ENCODE measurements around the gene INSC. TPM values are rescaled to one million over a fixed set of nuclear protein-coding genes. Genes with fewer than 3 reads are reported as not detected.

INSC gene
- total and polyA plus RNA-seq, 2 of the 13 experiments (the other 11 are each of a cell fraction or from before 2014, with no cell fraction given) = 0.09 TPM; not detected in 1

DNA sequence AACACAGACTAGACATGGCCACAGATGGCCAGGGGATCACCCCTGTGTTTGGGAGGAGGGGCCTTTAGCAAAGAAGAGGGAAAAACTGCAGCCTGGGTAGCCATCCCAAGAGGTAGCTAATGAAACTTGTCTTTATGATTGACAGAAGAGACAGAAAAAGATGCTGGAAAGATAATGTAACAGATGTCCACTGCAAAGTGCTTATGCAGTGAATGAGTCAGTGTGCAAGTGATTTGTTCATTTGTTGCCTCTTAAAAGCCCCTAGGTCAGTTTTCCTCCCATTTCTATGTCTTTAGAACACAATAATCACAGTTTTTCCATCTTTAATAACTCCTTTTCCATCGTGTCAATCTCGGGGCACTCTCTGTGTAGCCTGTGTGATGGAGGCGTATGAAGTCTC lies 57.2 kb downstream of the INSC start (continued):
- TF ChIP-seq, protein P1, sequence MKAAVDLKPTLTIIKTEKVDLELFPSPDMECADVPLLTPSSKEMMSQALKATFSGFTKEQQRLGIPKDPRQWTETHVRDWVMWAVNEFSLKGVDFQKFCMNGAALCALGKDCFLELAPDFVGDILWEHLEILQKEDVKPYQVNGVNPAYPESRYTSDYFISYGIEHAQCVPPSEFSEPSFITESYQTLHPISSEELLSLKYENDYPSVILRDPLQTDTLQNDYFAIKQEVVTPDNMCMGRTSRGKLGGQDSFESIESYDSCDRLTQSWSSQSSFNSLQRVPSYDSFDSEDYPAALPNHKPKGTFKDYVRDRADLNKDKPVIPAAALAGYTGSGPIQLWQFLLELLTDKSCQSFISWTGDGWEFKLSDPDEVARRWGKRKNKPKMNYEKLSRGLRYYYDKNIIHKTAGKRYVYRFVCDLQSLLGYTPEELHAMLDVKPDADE (CRISPR knock-in tag; IDR thresholded peaks at IDR 0.05) = no peak
- no peak for TF ChIP-seq ZNF83 (CRISPR knock-in tag; IDR thresholded peaks at IDR 0.05; ENCODE audit: borderline replicate concordance)

DNA sequence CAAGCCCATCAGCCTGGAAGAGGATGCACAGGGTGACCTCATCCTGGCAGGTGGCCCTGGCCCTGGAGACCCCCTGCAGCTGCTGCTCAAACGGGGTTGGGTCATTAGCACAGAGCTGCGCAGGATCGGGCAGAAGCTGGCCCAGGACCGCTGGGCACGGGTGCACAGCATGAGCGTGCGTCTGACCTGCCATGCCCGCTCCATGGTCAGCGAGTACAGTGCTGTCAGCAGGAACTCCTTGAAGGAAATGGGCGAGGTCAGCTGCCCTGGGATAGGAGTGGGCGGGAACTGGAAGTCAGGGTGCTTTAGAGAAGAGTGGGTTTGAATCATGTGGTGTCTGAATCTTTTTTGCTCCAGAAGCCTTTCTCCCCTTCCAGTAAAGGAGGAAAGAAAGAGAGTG lies 61.1 kb downstream of the INSC start:
- ChIA-PET POLR2A (no interaction called here), CTCF (ENCODE audit: low intra/inter-chr PET ratio, low total read pairs) (no interaction called here)
- H3K9me3 ChIP-seq (ENCODE audit: low read length) = no peaks in the 10 kb centered on the region
- no peaks in the 10 kb centered on the region for H3K36me3 ChIP-seq (replicated peaks in 1 of 2; ENCODE audit: control insufficient read depth in 1 of 2, insufficient read depth in 2 of 2, low read length in 2 of 2)
- no peak overlapping the region for H3K9ac ChIP-seq (ENCODE audit: insufficient read depth, low read depth, low read length)
- in situ Hi-C loops (cut with HindIII; ENCODE audit: extremely low pct_ligation_motif_present, low pct_unique_long_range_greater_than_20kb) (no loop called here), intact Hi-C loops (cut with micrococcal nuclease; ENCODE audit: unreplicated experiment) (no loop called here)
- FAIRE-seq = no peak
- peaks cover 0 to 5% of the 10 kb centered on the region in 2 experiments; a peak in 1 of 5 replicates for H3K27me3 ChIP-seq (ENCODE audit: control insufficient read depth in 1 of 2, insufficient read depth in 2 of 2, low read length in 2 of 2)
- no peaks in the 10 kb centered on the region for H3K4me1 ChIP-seq (ENCODE audit: insufficient read depth, low read length)
- no peaks in the 10 kb centered on the region for H4K20me1 ChIP-seq (ENCODE audit: insufficient read depth, low read length)
- BruUV-seq (replicated peaks) = no TSS peak
- WGBS (ENCODE audit: low lambda C conversion rate) = 7% methylated on average over 4 of the region's 11 CpGs
- H3K27ac ChIP-seq (ENCODE audit: extremely low read length, insufficient read depth, low read length) = no peak overlapping the region
- ATAC-seq = no peak
- H3K4me2 ChIP-seq (ENCODE audit: low read depth, low read length) = no peak overlapping the region
- no peak overlapping the region for H2AFZ ChIP-seq (ENCODE audit: low read length)
- no peak overlapping the region for H3K4me3 ChIP-seq (replicated peaks in 1 of 3; ENCODE audit: insufficient read depth in 1 of 3, low read depth in 2 of 3, low read length in 3 of 3)
- no peak for DNase-seq (ENCODE audit: low spot score)
- no peaks in the 10 kb centered on the region for H3K79me2 ChIP-seq (ENCODE audit: insufficient read depth, low read length)
- TF ChIP-seq ZNF335 (CRISPR knock-in tag; IDR thresholded peaks at IDR 0.05) (no peak), ZNF562 (CRISPR knock-in tag; IDR thresholded peaks at IDR 0.05; ENCODE audit: borderline replicate concordance) (no peak), ZNF570 (CRISPR knock-in tag; IDR thresholded peaks at IDR 0.05; ENCODE audit: borderline replicate concordance) (no peak), ZFY (CRISPR knock-in tag; IDR thresholded peaks at IDR 0.05) (no peak), ZNF256 (CRISPR knock-in tag; conservative IDR thresholded peaks at IDR 0.05) (no peak), ZNF205 (CRISPR knock-in tag; IDR thresholded peaks at IDR 0.05) (no peak), ATM (IDR thresholded peaks at IDR 0.05; ENCODE audit: borderline replicate concordance) (no peak), SYNCRIP (IDR thresholded peaks at IDR 0.05; ENCODE audit: insufficient read depth, low read depth, low read length) (no peak), IRF9 (CRISPR knock-in tag; IDR thresholded peaks at IDR 0.05; ENCODE audit: borderline replicate concordance) (no peak), ZBTB14 (CRISPR knock-in tag; IDR thresholded peaks at IDR 0.05) (no peak), ZNF567 (CRISPR knock-in tag; IDR thresholded peaks at IDR 0.05; ENCODE audit: borderline replicate concordance) (no peak), ZNF75D (CRISPR knock-in tag; IDR thresholded peaks at IDR 0.05; ENCODE audit: borderline replicate concordance) (no peak), SMC3 (IDR thresholded peaks at IDR 0.05; ENCODE audit: low read length) (no peak)
- TF ChIP-seq, protein P2, sequence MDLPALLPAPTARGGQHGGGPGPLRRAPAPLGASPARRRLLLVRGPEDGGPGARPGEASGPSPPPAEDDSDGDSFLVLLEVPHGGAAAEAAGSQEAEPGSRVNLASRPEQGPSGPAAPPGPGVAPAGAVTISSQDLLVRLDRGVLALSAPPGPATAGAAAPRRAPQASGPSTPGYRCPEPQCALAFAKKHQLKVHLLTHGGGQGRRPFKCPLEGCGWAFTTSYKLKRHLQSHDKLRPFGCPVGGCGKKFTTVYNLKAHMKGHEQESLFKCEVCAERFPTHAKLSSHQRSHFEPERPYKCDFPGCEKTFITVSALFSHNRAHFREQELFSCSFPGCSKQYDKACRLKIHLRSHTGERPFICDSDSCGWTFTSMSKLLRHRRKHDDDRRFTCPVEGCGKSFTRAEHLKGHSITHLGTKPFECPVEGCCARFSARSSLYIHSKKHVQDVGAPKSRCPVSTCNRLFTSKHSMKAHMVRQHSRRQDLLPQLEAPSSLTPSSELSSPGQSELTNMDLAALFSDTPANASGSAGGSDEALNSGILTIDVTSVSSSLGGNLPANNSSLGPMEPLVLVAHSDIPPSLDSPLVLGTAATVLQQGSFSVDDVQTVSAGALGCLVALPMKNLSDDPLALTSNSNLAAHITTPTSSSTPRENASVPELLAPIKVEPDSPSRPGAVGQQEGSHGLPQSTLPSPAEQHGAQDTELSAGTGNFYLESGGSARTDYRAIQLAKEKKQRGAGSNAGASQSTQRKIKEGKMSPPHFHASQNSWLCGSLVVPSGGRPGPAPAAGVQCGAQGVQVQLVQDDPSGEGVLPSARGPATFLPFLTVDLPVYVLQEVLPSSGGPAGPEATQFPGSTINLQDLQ (CRISPR knock-in tag; IDR thresholded peaks at IDR 0.05) = no peak
- TF ChIP-seq, protein P3, sequence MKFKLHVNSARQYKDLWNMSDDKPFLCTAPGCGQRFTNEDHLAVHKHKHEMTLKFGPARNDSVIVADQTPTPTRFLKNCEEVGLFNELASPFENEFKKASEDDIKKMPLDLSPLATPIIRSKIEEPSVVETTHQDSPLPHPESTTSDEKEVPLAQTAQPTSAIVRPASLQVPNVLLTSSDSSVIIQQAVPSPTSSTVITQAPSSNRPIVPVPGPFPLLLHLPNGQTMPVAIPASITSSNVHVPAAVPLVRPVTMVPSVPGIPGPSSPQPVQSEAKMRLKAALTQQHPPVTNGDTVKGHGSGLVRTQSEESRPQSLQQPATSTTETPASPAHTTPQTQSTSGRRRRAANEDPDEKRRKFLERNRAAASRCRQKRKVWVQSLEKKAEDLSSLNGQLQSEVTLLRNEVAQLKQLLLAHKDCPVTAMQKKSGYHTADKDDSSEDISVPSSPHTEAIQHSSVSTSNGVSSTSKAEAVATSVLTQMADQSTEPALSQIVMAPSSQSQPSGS (CRISPR knock-in tag; IDR thresholded peaks at IDR 0.05) = no peak

All from HepG2 (cell line).